ENCODE data around the gene TM4SF1. TPM values are rescaled to one million over a fixed set of nuclear protein-coding genes. Genes with fewer than 3 reads are reported as not detected.
"Not testable (repeated sequence)": the region's sequence is repeated elsewhere in the genome, so short reads cannot be mapped to it uniquely, and the experiment has no call there.

Gene TM4SF1
- total RNA-seq, 1 donor from 2014 or later, result not detected

- TF ChIP-seq EZH2phosphoT487 (IDR thresholded peaks at IDR 0.05) (no peak), CTCF (IDR thresholded peaks at IDR 0.05) (no peak), EZH2 (IDR thresholded peaks at IDR 0.05) (no peak)
These were observed 37.0 kb downstream of the TM4SF1 start for GRCh38 chr3:149340310-149340933.

GRCh38 chr3:149339931-149340309 is 37.5 kb downstream of the TM4SF1 start:
- Mint-ChIP-seq H3K36me3 (no peaks in the 10 kb centered on the region), H3K4me3 (no peak overlapping the region), H3K27ac (no peak overlapping the region), H3K27me3 (ENCODE audit: insufficient read depth, low read depth) (no peaks in the 10 kb centered on the region), H3K4me1 (peaks cover 7% of the 10 kb centered on the region), H3K9me3 (no peaks in the 10 kb centered on the region)
- Histone ChIP-seq H3K4me2 (no peak overlapping the region), H3K9me3 (ENCODE audit: low read depth) (no peaks in the 10 kb centered on the region), H2AFZ (replicated peaks) (no peak overlapping the region), H3K27ac (no peak overlapping the region), H3K9ac (no peak overlapping the region), H4K20me1 (ENCODE audit: low read depth) (no peaks in the 10 kb centered on the region), H3K4me3 (no peak overlapping the region), H3K4me1 (peaks cover 4% of the 10 kb centered on the region), H3K36me3 (no peaks in the 10 kb centered on the region), H3F3A (ENCODE audit: low read depth) (no peaks in the 10 kb centered on the region), H3K79me2 (ENCODE audit: low read depth) (no peaks in the 10 kb centered on the region), H3K27me3 (no peaks in the 10 kb centered on the region)
- no peak for DNase-seq (ENCODE audit: low spot score)
- TF ChIP-seq EZH2 (IDR thresholded peaks at IDR 0.05) (no peak), CTCF (IDR thresholded peaks at IDR 0.05) (no peak), EZH2phosphoT487 (IDR thresholded peaks at IDR 0.05) (no peak)

More at GRCh38 chr3:149340310-149340933, 37.0 kb downstream of the TM4SF1 start:
- Mint-ChIP-seq H3K36me3 (no peaks in the 10 kb centered on the region), H3K4me3 (no peak overlapping the region), H3K27ac (no peak overlapping the region), H3K9me3 (no peaks in the 10 kb centered on the region), H3K27me3 (ENCODE audit: insufficient read depth, low read depth) (no peaks in the 10 kb centered on the region), H3K4me1 (peaks cover 7% of the 10 kb centered on the region)
- DNase-seq (ENCODE audit: low spot score), result no peak
- Histone ChIP-seq H3F3A (ENCODE audit: low read depth) (no peaks in the 10 kb centered on the region), H3K4me2 (no peak overlapping the region), H3K9ac (no peak overlapping the region), H3K36me3 (no peaks in the 10 kb centered on the region), H2AFZ (replicated peaks) (peak overlapping the region; percentile 9), H3K27ac (no peak overlapping the region), H3K27me3 (no peaks in the 10 kb centered on the region), H3K9me3 (ENCODE audit: low read depth) (no peaks in the 10 kb centered on the region), H3K4me3 (no peak overlapping the region), H3K79me2 (ENCODE audit: low read depth) (no peaks in the 10 kb centered on the region), H3K4me1 (peaks cover 4% of the 10 kb centered on the region), H4K20me1 (ENCODE audit: low read depth) (no peaks in the 10 kb centered on the region)

GRCh38 chr3:149337486-149337885 is 40.0 kb downstream of the TM4SF1 start:
- not testable (repeated sequence) for H3K9me3 Mint-ChIP-seq, H3K27ac Mint-ChIP-seq, H3K4me3 Mint-ChIP-seq

GRCh38 chr3:149336925-149337324 is 40.5 kb downstream of the TM4SF1 start:
- H3K27ac Mint-ChIP-seq, result no peak overlapping the region
- H3K36me3 Mint-ChIP-seq, result no peaks in the 10 kb centered on the region
- H3K9ac ChIP-seq, result no peak overlapping the region
- H3K27me3 ChIP-seq, result no peaks in the 10 kb centered on the region
- no peaks in the 10 kb centered on the region for H3K79me2 ChIP-seq (ENCODE audit: low read depth)
- no peak overlapping the region for H3K27ac ChIP-seq
- no peaks in the 10 kb centered on the region for H3K36me3 ChIP-seq
- no peak for TF ChIP-seq EZH2 (IDR thresholded peaks at IDR 0.05)
- no peak for TF ChIP-seq EZH2phosphoT487 (IDR thresholded peaks at IDR 0.05)
- no peak for TF ChIP-seq CTCF (IDR thresholded peaks at IDR 0.05)
- H3K9me3 ChIP-seq (ENCODE audit: low read depth), result no peaks in the 10 kb centered on the region
- peaks cover 16% of the 10 kb centered on the region for H3K4me1 ChIP-seq
- H3K4me3 ChIP-seq, result no peak overlapping the region
- no peaks in the 10 kb centered on the region for H3K27me3 Mint-ChIP-seq (ENCODE audit: insufficient read depth, low read depth)
- H4K20me1 ChIP-seq (ENCODE audit: low read depth), result no peaks in the 10 kb centered on the region
- no peak for DNase-seq (ENCODE audit: low spot score)
- H2AFZ ChIP-seq (replicated peaks), result no peak overlapping the region
- no peaks in the 10 kb centered on the region for H3F3A ChIP-seq (ENCODE audit: low read depth)
- no peak overlapping the region for H3K4me3 Mint-ChIP-seq
- peaks cover 20% of the 10 kb centered on the region for H3K4me1 Mint-ChIP-seq
- no peaks in the 10 kb centered on the region for H3K9me3 Mint-ChIP-seq
- no peak overlapping the region for H3K4me2 ChIP-seq

More at GRCh38 chr3:149337486-149337885, 40.0 kb downstream of the TM4SF1 start:
- not testable (repeated sequence) for H3K27ac ChIP-seq; H3K36me3 ChIP-seq; DNase-seq (ENCODE audit: low spot score); H3K36me3 Mint-ChIP-seq; H3K9ac ChIP-seq; H3K27me3 ChIP-seq; H3K27me3 Mint-ChIP-seq (ENCODE audit: insufficient read depth, low read depth); H3K4me2 ChIP-seq; H2AFZ ChIP-seq (replicated peaks); H3K9me3 ChIP-seq (ENCODE audit: low read depth); H4K20me1 ChIP-seq (ENCODE audit: low read depth); H3K79me2 ChIP-seq (ENCODE audit: low read depth); H3K4me3 ChIP-seq; H3F3A ChIP-seq (ENCODE audit: low read depth)
- peaks cover 20% of the 10 kb centered on the region for H3K4me1 Mint-ChIP-seq
- H3K4me1 ChIP-seq, result peaks cover 12% of the 10 kb centered on the region
